Left lobe of liver (tissue), 2 donors: Measurements from ENCODE around the gene PLCB1. TPM values are rescaled to one million over a fixed set of nuclear protein-coding genes. Genes with fewer than 3 reads are reported as not detected.

Experiments
- ATAC-seq: fragments of 200-7000 bp; cut with Tn5 transposase; one replicate; pipeline ENCODE4 v1.9.1; 2020; ENCODE audit warnings: mild to moderate bottlenecking, moderate library complexity
- DNase-seq: peaks from one replicate; pipeline ENCODE4 v3.0.0-alpha.2; 2020; ENCODE audit warnings: low spot score
- total RNA-seq: library from RNA; stranded (reverse); gene quantifications from one replicate; pipeline ENCODE4 v1.2.1, GENCODE V29; 2021
- donor health status: DM: no; HTN: no; CAD: no; lungs with moderate emphysema.
- donor health status: DM: no; HTN: yes; CAD: no.

Gene PLCB1
- total RNA-seq, 1 donor from 2014 or later, result 3.9 TPM

DNA sequence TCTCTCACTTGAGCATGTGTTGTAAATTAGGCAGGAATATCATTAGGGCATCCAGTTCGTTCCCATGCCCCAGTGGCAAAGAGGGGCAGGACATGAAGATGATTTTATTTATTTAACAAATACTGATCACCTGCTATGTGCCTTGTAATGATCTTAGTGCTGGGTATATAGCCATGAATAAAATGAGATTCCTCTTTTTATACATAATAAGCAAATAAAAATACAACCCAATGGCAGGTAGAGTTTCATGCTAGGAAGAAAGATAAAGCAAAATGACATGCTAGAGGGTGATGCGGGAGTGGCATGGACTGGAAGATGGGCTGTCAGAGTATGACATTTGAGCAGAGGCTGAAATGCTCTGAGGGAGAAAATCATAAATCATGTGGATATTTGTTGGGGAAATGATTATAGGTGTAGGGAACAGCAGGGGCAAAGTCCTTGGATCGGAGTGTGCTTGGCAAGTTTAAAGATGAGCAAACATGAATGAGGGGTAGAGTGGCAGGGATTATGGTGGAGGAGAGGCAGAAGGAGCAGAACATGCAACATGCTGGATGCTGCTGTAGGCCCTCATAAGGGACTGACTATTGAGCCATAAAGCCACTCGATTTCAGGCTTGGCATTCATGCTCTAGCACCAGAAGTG is 342.1 kb downstream of the PLCB1 start:
- no peak for DNase-seq
- peak; percentile 24 for ATAC-seq

DNA sequence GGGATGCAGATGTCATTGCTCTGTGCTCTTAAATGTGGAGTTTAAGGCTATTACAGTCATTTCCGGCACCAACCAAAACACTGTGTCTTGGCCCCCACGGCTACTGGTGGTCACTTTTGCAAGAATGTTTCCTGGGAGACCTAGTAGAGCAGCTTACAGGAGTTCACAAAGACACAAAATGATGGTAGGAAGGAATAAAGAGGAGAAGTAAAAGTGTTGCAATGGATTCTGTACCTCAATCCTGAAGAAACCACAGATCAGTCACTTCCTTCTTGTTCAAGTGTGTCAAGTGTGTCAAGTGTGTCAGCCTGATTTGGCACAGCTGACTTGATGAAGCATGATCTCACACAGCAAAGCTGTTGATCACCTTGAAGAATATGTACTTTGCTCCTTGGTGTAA is 344.0 kb downstream of the PLCB1 start:
- DNase-seq (no peak), ATAC-seq (no peak)

GRCh38 chr20:8480597-8480996 is 348.5 kb downstream of the PLCB1 start:
- no peak for ATAC-seq
- no peak for DNase-seq

DNA sequence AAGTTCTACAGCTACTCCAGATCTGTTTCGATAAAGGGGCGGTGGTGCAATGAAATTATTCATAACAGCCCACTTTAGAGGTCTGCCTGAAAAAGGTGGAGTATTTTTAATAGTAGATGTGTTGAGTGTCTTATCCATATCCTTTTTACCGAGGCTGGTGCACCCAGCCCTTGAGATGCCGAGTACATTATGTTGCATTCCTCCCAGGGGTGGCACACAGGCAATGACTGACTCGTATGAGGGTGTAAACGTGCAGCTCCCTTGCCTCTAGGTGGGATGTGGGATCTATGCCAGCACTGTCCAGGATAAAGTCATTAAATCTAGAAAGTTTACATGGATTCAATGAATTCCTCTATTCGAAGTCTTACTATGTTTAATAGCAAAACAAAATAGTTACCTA is 355.6 kb downstream of the PLCB1 start:
- ATAC-seq (no peak), DNase-seq (no peak)

DNA sequence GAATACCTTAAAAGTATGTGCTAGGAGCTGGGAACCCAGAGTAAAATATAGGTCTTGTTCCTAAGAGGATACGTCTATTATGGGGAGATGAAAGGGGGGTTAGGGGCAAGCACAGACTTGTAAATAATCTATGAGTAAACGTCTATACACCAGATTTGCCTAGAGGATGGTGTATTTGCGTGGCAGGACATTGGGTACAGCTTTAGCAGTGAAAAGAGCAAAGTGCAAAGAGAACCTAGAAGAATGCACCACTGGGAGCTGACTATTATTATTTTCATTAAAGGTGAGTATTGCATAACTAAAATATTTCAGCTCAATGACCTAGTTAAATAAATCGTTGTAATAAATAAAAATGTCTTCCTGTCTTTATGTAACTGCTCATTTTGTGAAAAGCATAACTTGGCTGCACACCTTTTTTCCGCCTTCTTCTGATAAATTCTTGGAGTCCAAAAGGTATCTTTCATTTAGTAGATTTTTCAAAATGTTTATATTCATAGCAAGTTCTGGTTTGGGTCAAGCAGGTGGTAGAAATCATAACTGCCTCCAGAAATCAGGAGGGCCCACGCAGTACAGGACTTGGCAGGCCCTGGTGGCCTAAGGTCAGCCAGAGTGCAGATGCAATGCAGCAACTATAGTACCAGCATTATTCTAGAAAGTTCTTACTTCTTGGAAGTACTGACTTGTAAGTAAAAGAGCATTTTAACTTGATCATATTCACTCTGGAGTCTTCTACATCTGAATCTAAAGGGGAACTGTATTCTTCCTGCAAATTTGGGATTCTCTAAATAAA is 357.2 kb downstream of the PLCB1 start:
- ATAC-seq, result no peak
- no peak for DNase-seq

- ATAC-seq (no peak), DNase-seq (no peak)
These were observed 358.2 kb downstream of the PLCB1 start for GRCh38 chr20:8490076-8490830.

- DNase-seq (no peak), ATAC-seq (no peak)
These were observed 360.1 kb downstream of the PLCB1 start for GRCh38 chr20:8492173-8492572.

GRCh38 chr20:8498571-8498970 is 366.5 kb downstream of the PLCB1 start:
- no peak for ATAC-seq

DNA sequence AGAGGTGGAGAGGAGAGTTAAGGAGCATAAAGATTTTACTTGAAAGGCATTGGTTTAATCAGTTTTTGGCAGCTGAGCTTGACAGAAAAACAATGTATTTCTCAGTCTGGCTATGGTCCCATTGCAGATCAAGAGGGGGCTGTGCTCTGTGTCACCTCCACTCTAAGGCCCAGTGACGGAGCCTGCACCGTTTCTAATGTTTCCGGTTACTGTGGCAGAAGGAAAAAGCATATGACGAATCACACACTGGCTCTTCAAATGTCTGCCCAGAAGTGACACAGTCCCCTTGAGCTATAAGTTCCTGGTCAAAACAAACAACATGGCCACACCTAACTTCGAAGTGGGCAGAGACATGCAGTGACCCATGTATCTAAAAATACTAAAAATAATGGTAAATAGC is 372.0 kb downstream of the PLCB1 start:
- DNase-seq (no peak), ATAC-seq (no peak)

More at GRCh38 chr20:8498571-8498970, 366.5 kb downstream of the PLCB1 start:
- no peak for DNase-seq

- no peak for ATAC-seq
These were observed 373.6 kb downstream of the PLCB1 start for GRCh38 chr20:8505476-8506200.

GRCh38 chr20:8507231-8507630 is 375.2 kb downstream of the PLCB1 start:
- DNase-seq (no peak), ATAC-seq (no peak)

More at GRCh38 chr20:8505476-8506200, 373.6 kb downstream of the PLCB1 start:
- DNase-seq, result no peak

GRCh38 chr20:8509809-8510208 is 377.7 kb downstream of the PLCB1 start:
- ATAC-seq (no peak), DNase-seq (no peak)

DNA sequence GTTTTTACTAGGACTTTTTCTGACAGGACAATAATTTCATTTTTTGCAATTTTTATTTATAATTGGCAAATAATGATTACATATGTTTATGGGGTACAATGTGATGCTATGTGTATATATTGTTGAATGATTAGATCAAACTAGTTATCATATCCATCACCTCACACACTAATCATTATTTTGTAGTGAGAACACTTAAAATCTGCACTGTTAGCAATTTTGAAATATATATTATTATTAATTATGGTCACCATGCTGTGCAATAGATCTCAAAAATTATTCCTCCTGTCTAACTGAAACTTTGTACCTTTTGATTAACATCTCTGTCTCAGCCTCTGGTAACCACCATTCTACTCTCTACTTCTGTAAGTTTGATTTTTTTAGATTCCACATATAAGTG is 378.7 kb downstream of the PLCB1 start:
- no peak for ATAC-seq
- no peak for DNase-seq

DNA sequence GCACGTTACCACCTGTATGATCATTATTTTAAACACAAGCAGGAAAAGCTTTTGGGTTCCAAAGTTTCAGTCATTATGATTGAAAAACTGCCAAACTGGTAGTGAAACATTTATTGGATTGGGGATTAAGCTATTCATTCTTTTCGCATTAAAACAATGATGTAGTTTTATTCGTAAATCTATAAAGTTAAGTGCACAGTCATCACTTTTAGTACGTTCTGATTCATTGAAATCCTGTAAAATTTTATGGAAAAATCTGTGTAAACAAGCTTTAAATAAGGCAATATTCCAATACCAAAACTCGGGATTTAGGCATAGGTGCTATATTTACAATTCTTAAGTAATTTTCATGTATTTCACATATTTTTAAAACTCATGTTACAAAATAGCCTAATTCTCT is 379.9 kb downstream of the PLCB1 start:
- no peak for ATAC-seq
- DNase-seq, result no peak

DNA sequence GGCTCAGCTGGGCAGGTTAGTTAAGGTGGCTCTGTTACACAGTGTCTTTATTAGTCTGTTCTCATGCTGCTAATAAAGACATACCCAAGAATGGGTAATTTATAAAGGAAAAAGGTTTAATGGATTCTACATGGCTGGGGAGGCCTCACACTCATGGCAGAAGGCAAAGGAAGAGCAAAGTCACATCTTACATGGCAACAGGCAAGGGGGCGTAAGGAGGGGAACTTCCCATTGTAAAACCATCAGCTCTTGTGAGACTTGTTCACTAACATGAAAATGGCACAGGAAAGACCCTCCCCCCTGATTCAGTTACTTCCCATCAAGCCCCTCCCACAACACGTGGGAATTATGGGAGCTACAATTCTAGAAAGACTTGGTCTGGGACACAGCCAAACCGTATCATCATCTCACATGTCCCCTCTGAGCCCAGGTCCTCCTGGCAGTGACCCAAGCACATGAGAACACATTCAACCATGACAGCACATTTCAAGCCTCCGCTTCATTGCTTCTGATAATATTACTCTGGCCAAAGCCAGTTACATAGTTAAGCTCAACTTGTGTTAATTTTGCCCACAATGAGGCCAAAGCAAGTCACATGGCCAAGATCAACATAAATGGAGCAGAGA is 383.9 kb downstream of the PLCB1 start:
- DNase-seq, result no peak
- no peak for ATAC-seq

GRCh38 chr20:8518878-8519277 is 386.8 kb downstream of the PLCB1 start:
- DNase-seq (no peak), ATAC-seq (no peak)

DNA sequence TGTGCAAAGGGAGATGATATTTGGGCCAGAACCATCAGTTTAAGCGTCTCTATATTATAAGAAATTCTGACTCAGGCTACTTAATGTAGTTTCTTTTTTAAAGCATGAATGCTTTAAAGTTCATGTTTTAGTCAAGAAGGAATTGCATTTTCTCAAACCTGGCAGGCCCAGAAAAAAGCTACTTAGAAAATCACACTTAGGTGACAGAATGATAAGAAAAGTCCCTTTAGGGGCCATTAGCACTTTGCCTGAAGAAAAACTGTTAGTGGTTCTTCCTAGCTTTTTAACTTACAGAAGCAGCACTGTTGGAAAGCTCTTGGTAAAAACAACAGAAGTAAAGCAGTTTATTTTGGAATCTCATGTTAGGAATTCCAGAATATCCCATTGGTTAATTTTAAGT is 387.8 kb downstream of the PLCB1 start:
- no peak for DNase-seq
- ATAC-seq, result no peak

DNA sequence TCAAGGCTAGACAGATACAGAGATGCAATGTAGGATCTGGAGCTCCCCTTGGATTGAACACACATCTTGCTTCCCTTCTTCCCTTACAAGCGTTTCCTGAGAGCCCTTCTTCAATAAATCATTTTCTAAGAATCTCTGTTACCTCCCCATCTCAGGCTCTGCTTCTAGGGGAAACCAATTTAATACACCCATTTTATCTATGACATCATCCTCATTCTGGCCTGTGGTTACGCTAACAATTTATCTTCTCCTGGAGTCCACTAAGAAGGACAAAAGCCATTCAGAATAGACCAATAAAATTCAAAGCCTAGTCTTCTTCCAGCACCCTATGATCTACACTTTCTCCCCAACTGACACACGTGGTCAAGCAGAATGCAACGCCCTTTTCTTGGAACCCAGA is 390.1 kb downstream of the PLCB1 start:
- no peak for ATAC-seq
- no peak for DNase-seq

- ATAC-seq (no peak), DNase-seq (no peak)
These were observed 391.6 kb downstream of the PLCB1 start for GRCh38 chr20:8523684-8524083.

DNA sequence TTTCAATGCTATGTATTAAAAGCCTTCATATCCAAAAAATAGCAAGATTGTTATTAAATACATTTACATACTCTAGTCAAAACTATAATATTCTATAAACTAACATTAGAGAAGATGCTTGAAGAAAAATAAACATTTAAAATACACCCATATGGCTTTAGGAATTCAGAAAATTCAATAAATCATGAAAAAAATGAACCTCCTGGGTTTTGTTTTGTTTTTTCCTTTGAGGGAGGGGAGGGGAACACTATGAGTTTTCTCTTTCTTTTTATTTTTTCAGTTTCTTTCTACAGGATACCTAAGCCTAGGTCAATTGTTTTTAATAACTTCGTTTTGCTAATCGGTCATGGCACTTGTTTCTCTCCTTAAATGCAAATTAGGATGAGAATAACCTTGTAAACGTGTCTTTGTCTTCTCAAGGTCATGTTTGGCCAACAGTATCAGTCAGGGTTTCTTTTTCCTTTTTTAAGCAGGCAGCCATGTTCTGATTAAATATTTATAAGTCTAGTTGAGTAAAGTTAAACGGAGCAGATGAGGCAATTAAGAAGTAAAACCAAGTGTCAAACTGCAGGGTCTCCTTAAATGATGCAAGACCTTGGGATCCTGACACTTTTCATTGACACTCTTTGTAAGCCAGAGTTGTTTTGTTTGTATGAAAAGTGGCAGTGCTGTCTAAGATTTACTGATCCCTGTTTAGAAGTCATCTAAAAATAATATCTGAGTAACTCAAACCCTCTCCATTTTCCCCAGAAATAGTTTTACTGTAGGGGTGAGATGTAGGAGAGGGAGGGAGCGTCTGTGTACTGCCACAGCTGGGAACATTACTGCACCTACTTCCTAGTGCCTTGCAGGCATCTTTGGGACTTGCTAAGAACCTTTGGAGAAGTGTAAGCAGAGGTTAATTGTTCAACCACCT is 392.3 kb downstream of the PLCB1 start:
- DNase-seq (no peak), ATAC-seq (no peak)
